Suprapubic skin (tissue), 4 donors: Measurements from ENCODE around the gene CCNQ. TPM values are rescaled to one million over a fixed set of nuclear protein-coding genes. Genes with fewer than 3 reads are reported as not detected.

Source experiments
- DNase-seq, 2 donors: peaks; one replicate each; pipeline ENCODE4 v3.0.0-alpha.2; 2019; ENCODE audit warnings: low spot score in 2 of 2
- H3K27ac ChIP-seq: fragments of 200-600 bp; sonication (generic); one replicate; pipeline ENCODE4 v1.5.1; 2019
- H3K27me3 ChIP-seq: fragments of 200-600 bp; sonication (generic); one replicate; pipeline ENCODE4 v1.5.1; 2019
- H3K36me3 ChIP-seq: fragments of 200-600 bp; sonication (generic); one replicate; pipeline ENCODE4 v1.5.1; 2019
- H3K4me1 ChIP-seq: fragments of 200-600 bp; sonication (generic); one replicate; pipeline ENCODE4 v1.5.1; 2019
- H3K4me3 ChIP-seq: fragments of 200-600 bp; sonication (generic); one replicate; pipeline ENCODE4 v1.5.1; 2019; ENCODE audit warnings: mild to moderate bottlenecking
- H3K9me3 ChIP-seq: fragments of 200-600 bp; sonication (generic); one replicate; pipeline ENCODE4 v1.5.1; 2019
- EP300 ChIP-seq: sonication (generic); formaldehyde crosslinking; IDR thresholded peaks from one replicate; pipeline ENCODE4 v1.6.1; 2017; ENCODE audit warnings: antibody characterized with exemption
- POLR2A ChIP-seq, 2 donors: fragments of 450-650 bp; IDR thresholded peaks; one replicate each; pipeline ENCODE4 v1.6.1; 2017; ENCODE audit warnings: antibody characterized with exemption in 2 of 2, mild to moderate bottlenecking in 2 of 2, moderate library complexity in 2 of 2
- POLR2AphosphoS5 ChIP-seq, 3 donors: sonication (generic); formaldehyde crosslinking; IDR thresholded peaks; one replicate each; pipeline ENCODE4 v1.6.1; 2017; ENCODE audit warnings: antibody characterized with exemption in 3 of 3
- WGBS: methylation state at CpG from one replicate; pipeline ENCODE4 v1.1.5; 2018; 5-methylcytosine and 5-hydroxymethylcytosine counted together
- total RNA-seq, 4 donors: library from RNA; depleted of rRNA; stranded (reverse); fragments of >200 nt; gene quantifications; one replicate each; pipeline ENCODE4 v1.1.0, GENCODE V29; 2016
- TF ChIP-seq, protein P1 (sequence below), 2 donors: fragments of 200-600 bp in 1 of 2; fragments of 450-650 bp in 1 of 2; sonication (generic) in 1 of 2; IDR thresholded peaks; one replicate each; pipeline ENCODE4 v1.5.1; 2016 to 2019; ENCODE audit warnings: antibody characterized with exemption in 2 of 2, mild to moderate bottlenecking in 1 of 2, moderate library complexity in 1 of 2

CCNQ gene
- total RNA-seq, 4 donors from 2014 or later = 16.4 to 33.2 (median 29.3) TPM

DNA sequence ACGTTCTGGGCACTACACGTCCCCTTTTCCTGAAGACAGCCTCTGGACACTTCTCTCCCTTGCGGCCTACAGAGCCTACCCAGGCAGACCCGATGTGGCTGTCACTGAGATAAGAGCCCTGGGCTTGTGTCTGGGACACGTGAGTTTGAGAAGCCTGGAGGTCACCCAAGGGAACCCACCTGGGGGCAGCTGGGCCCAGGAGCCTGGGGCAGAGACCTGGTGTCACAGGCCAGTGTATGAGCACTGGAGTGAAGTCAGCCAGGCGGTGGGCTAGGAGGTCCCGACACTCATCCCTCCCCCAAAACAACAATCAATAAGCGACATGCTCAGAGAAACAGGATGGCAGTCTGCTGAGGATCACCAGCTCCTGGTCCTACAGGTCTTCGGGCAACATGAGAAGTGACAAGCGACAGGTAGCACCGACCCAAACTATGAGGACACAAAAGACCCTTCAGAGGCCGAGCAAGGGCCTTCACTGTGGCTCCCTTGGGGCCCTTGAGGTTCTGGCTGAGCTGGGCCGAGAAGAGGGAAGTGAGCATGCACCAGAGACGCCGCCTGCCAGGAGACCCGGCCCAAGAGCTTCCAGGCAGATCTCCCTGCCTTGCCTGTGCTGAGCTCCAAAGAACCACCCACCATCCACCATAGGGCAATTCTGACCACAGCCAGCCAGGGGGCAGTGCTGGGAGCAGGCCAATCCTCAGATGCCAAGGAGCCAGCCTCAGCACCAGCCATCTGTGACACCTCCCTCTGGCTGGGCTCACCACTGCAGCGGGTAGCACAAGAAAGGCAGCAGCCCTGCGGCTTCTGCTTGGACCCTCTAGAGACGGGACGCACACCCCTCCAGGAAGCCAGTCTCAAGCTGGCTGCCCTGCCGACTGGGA lies 37.1 kb upstream of the CCNQ start:
- Histone ChIP-seq H3K9me3 (no peaks in the 10 kb centered on the region), H3K27ac (no peak overlapping the region), H3K4me3 (no peak overlapping the region), H3K4me1 (no peaks in the 10 kb centered on the region), H3K27me3 (peaks cover 11% of the 10 kb centered on the region), H3K36me3 (no peaks in the 10 kb centered on the region)
- TF ChIP-seq POLR2A (IDR thresholded peaks at IDR 0.05) = no peak
- TF ChIP-seq EP300 = no peak
- no peak for TF ChIP-seq POLR2AphosphoS5 (IDR thresholded peaks at IDR 0.05)
- TF ChIP-seq, protein P1, sequence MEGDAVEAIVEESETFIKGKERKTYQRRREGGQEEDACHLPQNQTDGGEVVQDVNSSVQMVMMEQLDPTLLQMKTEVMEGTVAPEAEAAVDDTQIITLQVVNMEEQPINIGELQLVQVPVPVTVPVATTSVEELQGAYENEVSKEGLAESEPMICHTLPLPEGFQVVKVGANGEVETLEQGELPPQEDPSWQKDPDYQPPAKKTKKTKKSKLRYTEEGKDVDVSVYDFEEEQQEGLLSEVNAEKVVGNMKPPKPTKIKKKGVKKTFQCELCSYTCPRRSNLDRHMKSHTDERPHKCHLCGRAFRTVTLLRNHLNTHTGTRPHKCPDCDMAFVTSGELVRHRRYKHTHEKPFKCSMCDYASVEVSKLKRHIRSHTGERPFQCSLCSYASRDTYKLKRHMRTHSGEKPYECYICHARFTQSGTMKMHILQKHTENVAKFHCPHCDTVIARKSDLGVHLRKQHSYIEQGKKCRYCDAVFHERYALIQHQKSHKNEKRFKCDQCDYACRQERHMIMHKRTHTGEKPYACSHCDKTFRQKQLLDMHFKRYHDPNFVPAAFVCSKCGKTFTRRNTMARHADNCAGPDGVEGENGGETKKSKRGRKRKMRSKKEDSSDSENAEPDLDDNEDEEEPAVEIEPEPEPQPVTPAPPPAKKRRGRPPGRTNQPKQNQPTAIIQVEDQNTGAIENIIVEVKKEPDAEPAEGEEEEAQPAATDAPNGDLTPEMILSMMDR (IDR thresholded peaks at IDR 0.05) = no peak
- no peak for DNase-seq
- 78% methylated on average over 12 of the region's 21 CpGs for WGBS

DNA sequence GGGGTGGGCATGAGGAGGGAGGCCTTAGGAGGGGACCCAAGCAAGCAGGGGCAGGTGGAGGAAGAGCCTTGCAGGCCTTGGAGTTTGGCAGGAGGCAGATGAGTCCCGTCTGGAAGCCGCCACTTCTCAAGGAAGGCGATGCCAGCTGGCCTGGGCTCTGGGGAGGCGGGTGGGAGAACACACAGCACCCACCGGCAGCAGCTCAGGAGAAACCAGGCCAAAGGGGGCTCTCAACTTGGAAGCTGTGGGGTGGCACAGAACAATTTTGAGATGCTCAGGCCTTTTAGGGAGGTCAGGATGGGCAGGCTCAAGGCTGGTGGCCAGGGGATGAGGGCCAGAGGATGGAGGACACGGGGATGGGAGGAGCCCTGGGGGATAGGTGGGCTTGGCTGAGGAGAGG lies 36.4 kb upstream of the CCNQ start:
- DNase-seq = no peak
- 79% methylated on average over 6 of the region's 6 CpGs for WGBS
- no peaks in the 10 kb centered on the region for H3K36me3 ChIP-seq
- no peaks in the 10 kb centered on the region for H3K9me3 ChIP-seq
- no peak overlapping the region for H3K4me3 ChIP-seq
- H3K27me3 ChIP-seq = peaks cover 5% of the 10 kb centered on the region
- H3K27ac ChIP-seq = no peak overlapping the region
- TF ChIP-seq POLR2AphosphoS5 (IDR thresholded peaks at IDR 0.05) (no peak), POLR2A (IDR thresholded peaks at IDR 0.05) (no peak), EP300 (no peak)
- TF ChIP-seq, protein P1 (IDR thresholded peaks at IDR 0.05) = no peak
- no peaks in the 10 kb centered on the region for H3K4me1 ChIP-seq

DNA sequence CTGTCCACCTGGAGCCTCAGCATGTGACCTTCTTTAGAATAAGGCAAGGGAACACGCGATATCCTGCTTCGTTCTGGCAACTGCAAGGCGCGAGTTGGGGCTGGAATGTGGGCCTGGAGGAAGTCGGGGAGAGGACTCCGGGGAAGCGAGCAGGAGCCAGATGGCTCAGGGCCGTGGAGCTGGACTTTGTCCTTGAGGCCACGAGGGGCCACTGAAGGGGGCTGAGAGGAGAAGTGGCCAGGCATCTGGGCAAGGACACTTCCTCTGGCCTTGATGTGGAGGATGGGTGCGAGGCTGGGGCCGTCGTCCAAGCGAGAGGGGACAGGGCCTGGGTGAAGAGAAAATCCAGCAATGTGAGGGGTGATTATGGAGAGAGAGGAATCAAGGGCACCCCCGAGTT lies 35.9 kb upstream of the CCNQ start:
- Histone ChIP-seq H3K36me3 (no peaks in the 10 kb centered on the region), H3K9me3 (no peaks in the 10 kb centered on the region), H3K27ac (no peak overlapping the region), H3K4me1 (no peaks in the 10 kb centered on the region), H3K4me3 (no peak overlapping the region), H3K27me3 (no peaks in the 10 kb centered on the region)
- 74% methylated on average over 15 of the region's 15 CpGs for WGBS
- no peak for DNase-seq
- TF ChIP-seq EP300 (no peak), POLR2AphosphoS5 (IDR thresholded peaks at IDR 0.05) (no peak)
- TF ChIP-seq, protein P1 (IDR thresholded peaks at IDR 0.05) = no peak

DNA sequence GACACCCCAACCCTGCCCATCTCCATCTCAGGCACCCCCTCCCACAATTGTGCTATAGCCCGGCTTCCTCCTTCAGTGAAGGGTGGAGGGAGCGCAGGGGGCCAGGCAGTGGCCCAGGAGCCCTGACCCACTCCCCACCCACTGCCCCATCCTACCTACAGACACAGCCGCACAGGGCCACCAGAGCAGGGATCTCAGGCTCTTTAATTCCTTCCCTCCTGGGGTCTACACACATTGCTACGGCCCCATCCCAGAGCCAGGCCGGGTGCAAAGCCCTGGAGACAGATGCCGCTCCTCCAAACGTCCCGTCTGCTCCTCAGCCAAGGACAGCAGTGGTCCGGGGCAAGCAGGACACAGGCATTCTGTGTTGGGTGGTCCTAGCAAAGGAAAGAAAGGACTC lies 35.3 kb upstream of the CCNQ start:
- no peak for DNase-seq
- Histone ChIP-seq H3K36me3 (no peaks in the 10 kb centered on the region), H3K4me3 (no peak overlapping the region), H3K4me1 (no peaks in the 10 kb centered on the region), H3K9me3 (no peaks in the 10 kb centered on the region), H3K27me3 (no peaks in the 10 kb centered on the region), H3K27ac (no peak overlapping the region)
- WGBS = 85% methylated on average over 8 of the region's 9 CpGs
- no peak for TF ChIP-seq POLR2A (IDR thresholded peaks at IDR 0.05)
- no peak for TF ChIP-seq POLR2AphosphoS5 (IDR thresholded peaks at IDR 0.05)
- TF ChIP-seq, protein P1 (IDR thresholded peaks at IDR 0.05) = no peak
- no peak for TF ChIP-seq EP300

DNA sequence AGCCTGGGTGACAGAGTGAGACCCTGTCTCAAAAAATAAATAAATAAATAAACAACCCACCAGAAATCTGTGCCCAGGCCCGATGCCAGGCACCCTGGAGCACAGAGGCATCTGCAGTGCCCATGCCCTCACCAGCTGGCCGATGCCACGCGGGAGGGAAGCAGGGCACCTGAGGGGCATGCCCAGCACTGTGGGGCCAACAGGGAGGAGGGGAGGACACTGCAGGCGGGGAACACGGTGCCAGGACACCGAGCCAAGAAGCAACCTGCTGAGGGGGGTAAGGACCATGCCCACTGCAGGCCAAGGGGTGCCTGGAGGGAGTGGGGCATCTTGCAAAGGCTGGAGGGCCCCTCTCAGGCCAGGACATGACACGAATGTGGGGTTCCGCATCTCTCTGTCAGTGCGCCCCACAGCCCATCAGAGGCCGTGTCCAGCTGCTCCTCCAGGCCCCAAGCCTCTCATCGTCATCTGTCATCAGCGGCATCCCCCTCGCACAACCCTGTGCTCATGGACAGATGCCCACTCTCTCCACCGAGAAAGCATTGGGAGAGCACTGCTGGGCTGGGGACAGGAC lies 34.8 kb upstream of the CCNQ start:
- no peak for DNase-seq
- whole genome bisulfite sequencing = 52% methylated on average over 4 of the region's 15 CpGs
- Histone ChIP-seq H3K27me3 (no peaks in the 10 kb centered on the region), H3K9me3 (no peaks in the 10 kb centered on the region), H3K4me1 (no peaks in the 10 kb centered on the region), H3K4me3 (no peak overlapping the region), H3K36me3 (no peaks in the 10 kb centered on the region), H3K27ac (no peak overlapping the region)
- TF ChIP-seq POLR2AphosphoS5 (IDR thresholded peaks at IDR 0.05) (no peak), POLR2A (IDR thresholded peaks at IDR 0.05) (no peak), EP300 (no peak)
- TF ChIP-seq, protein P1 (IDR thresholded peaks at IDR 0.05) = no peak
